B cell (primary cell): Measurements from ENCODE around the gene NET1. TPM values are rescaled to one million over a fixed set of nuclear protein-coding genes. Genes with fewer than 3 reads are reported as not detected.

Source experiments
- ATAC-seq: fragments of 200-7000 bp; cut with Tn5 transposase; one replicate; pipeline ENCODE4 v1.10.0; 2021; ENCODE audit warnings: low read depth, mild to moderate bottlenecking, moderate number of reproducible peaks, moderate library complexity
- CTCF ChIA-PET: fragments of 350-600 bp; sonication (Branson Sonifier 250); formaldehyde crosslinking; loops from one replicate; lab custom pipeline; 2021; ENCODE audit warnings: antibody characterized with exemption, inconsistent platforms; lab: Charles Lee
- POLR2A ChIA-PET: fragments of 350-600 bp; sonication (Branson Sonifier 250); formaldehyde crosslinking; loops from one replicate; lab custom pipeline; 2021; ENCODE audit warnings: antibody characterized with exemption; lab: Charles Lee
- DNase-seq: peaks from one replicate; pipeline ENCODE4 v3.0.0; 2013
- H2AFZ ChIP-seq: 2 replicates; pipeline ENCODE4 v1.6.1; 2012; ENCODE audit warnings: mild to moderate bottlenecking, low read depth, low read length; ENCODE audit not compliant: insufficient read depth, poor library complexity, severe bottlenecking
- H3K27ac ChIP-seq, 2 donors: 1 replicate in 1 of 2; 2 replicates in 1 of 2; pipeline ENCODE4 v1.5.1; 2012 to 2013; ENCODE audit warnings: low read length in 2 of 2, mild to moderate bottlenecking in 2 of 2, moderate library complexity in 1 of 2
- H3K27me3 ChIP-seq, 4 experiments: fragments of 200-600 bp in 1 of 4; sonication (generic) in 1 of 4; replicated peaks in 1 of 4; 1 replicate in 2 of 4; 2 replicates in 2 of 4; pipeline versions ENCODE4 v1.6.1 to v1.7.0; 2013 to 2016; ENCODE audit warnings: low read length in 3 of 4, mild to moderate bottlenecking in 2 of 4, mixed read lengths in 1 of 4, moderate library complexity in 1 of 4; ENCODE audit not compliant: insufficient read depth in 4 of 4, control insufficient read depth in 3 of 4; ENCODE audit errors: control extremely low read depth in 1 of 4
- H3K36me3 ChIP-seq, 2 experiments: replicated peaks in 1 of 2; 1 replicate in 1 of 2; 2 replicates in 1 of 2; pipeline versions ENCODE4 v1.6.1 to v1.7.1; 2013; ENCODE audit warnings: low read length in 1 of 2; ENCODE audit not compliant: insufficient read depth in 2 of 2, control insufficient read depth in 1 of 2; ENCODE audit errors: control extremely low read depth in 1 of 2, extremely low read depth in 1 of 2
- H3K4me1 ChIP-seq, 2 donors: fragments of 200-600 bp in 1 of 2; sonication (generic) in 1 of 2; 1 replicate in 1 of 2; 2 replicates in 1 of 2; pipeline versions ENCODE4 v1.5.1 to v1.6.1; 2013 to 2017; ENCODE audit warnings: low read length in 2 of 2; ENCODE audit not compliant: control insufficient read depth in 2 of 2, insufficient read depth in 2 of 2
- H3K4me2 ChIP-seq: replicated peaks from 2 replicates; pipeline ENCODE3; 2012; ENCODE audit warnings: mild to moderate bottlenecking, low read depth, low read length; ENCODE audit not compliant: poor library complexity, severe bottlenecking
- H3K4me3 ChIP-seq, 5 experiments: fragments of 200-600 bp in 1 of 5; sonication (generic) in 1 of 5; 1 replicate in 3 of 5; 2 replicates in 2 of 5; pipeline versions ENCODE4 v1.5.1 to v1.7.0; 2011 to 2016; ENCODE audit warnings: low read length in 4 of 5, mild to moderate bottlenecking in 4 of 5, low read depth in 2 of 5, control low read depth in 1 of 5, moderate library complexity in 1 of 5; ENCODE audit not compliant: insufficient read depth in 1 of 5; ENCODE audit errors: control extremely low read depth in 1 of 5, extremely low read depth in 1 of 5
- H3K79me2 ChIP-seq: fragments of 200-600 bp; sonication (generic); one replicate; pipeline ENCODE4 v1.6.0; 2016; ENCODE audit warnings: low read length; ENCODE audit not compliant: control insufficient read depth, insufficient read depth
- H3K9ac ChIP-seq: fragments of 200-600 bp; sonication (generic); 2 replicates; pipeline ENCODE4 v1.6.1; 2017; ENCODE audit warnings: mild to moderate bottlenecking, low read length, moderate library complexity
- H3K9me3 ChIP-seq, 3 donors: one replicate each; pipeline versions ENCODE4 v1.6.1 to v1.7.1; 2013; ENCODE audit warnings: low read length in 2 of 3; ENCODE audit not compliant: control insufficient read depth in 2 of 3, insufficient read depth in 1 of 3; ENCODE audit errors: control extremely low read depth in 1 of 3
- H4K20me1 ChIP-seq: 2 replicates; pipeline ENCODE4 v1.6.0; 2012; ENCODE audit warnings: mild to moderate bottlenecking, low read length; ENCODE audit not compliant: insufficient read depth, control insufficient read depth, poor library complexity, severe bottlenecking
- H3K27ac Mint-ChIP-seq: one replicate; pipeline ENCODE4 v1.8.0; 2021; ENCODE audit warnings: mixed read lengths
- H3K27me3 Mint-ChIP-seq: one replicate; pipeline ENCODE4 v1.8.0; 2021; ENCODE audit warnings: mixed read lengths
- H3K4me1 Mint-ChIP-seq: one replicate; pipeline ENCODE4 v1.8.0; 2021; ENCODE audit warnings: mixed read lengths
- H3K4me3 Mint-ChIP-seq: one replicate; pipeline ENCODE4 v1.8.0; 2021; ENCODE audit warnings: mixed read lengths
- H3K9me3 Mint-ChIP-seq: one replicate; pipeline ENCODE4 v1.8.0; 2022; ENCODE audit warnings: mixed read lengths; ENCODE audit not compliant: insufficient read depth
- CTCF ChIP-seq: fragments of 200-600 bp; IDR thresholded peaks from one replicate; pipeline ENCODE4 v1.8.0; 2022; ENCODE audit warnings: antibody characterized with exemption, mild to moderate bottlenecking
- EZH2 ChIP-seq: IDR thresholded peaks from 2 replicates; pipeline ENCODE4 v1.6.1; 2012; ENCODE audit warnings: borderline replicate concordance, low read depth, mild to moderate bottlenecking, moderate library complexity, low read length; ENCODE audit not compliant: insufficient read depth, poor library complexity, severe bottlenecking
- WGBS: methylation state at CpG from one replicate; pipeline ENCODE4 v1.1.5; 2013; ENCODE audit warnings: missing lambda C conversion rate; ENCODE audit not compliant: insufficient coverage; 5-methylcytosine and 5-hydroxymethylcytosine counted together
- intact Hi-C: fragments of 100-400 bp; cut with micrococcal nuclease; formaldehyde crosslinking; loops from one replicate; pipeline ENCODE4 v1.10.0; 2022
- polyA plus RNA-seq: library from polyadenylated mRNA; depleted of rRNA; stranded (reverse); fragments of >200 nt; gene quantifications from 2 replicates; pipeline ENCODE4 v1.2.3, GENCODE V29; 2012
- total RNA-seq, 2 donors: library from RNA; stranded (reverse); fragments of 120-200 nt in 1 of 2; gene quantifications; 1 replicate in 1 of 2; 2 replicates in 1 of 2; pipeline versions ENCODE4 v1.2.3 to v1.2.4, GENCODE V29; 2013 to 2022

Gene NET1
- total and polyA plus RNA-seq, 2 donors (not counting 1 experiment from before 2014, with no cell fraction given), result 3.5 to 6.4 TPM

DNA sequence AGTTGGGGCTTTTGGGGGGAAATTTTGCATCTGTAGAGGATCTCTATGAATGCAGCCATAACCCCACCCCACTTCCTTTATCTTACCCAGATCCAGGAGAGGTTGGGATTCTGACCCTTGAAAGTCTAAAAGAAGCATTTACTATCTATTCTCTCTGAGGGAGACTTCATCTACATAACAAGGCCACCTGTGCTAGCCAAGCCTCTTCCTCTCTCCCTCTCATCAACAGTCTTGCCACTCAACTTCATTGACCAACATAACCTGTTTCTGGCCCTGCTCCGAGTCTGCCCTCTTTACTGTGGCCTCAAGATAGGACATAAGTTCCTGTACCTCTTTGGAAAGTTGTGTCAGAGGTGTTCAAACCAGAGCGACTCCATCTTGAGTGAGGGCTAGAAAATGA, 27.1 kb upstream of the NET1 start:
- Histone ChIP-seq H3K27me3 (no peaks in the 10 kb centered on the region), H3K27ac (no peak overlapping the region), H3K36me3 (no peaks in the 10 kb centered on the region), H3K4me2 (no peak overlapping the region), H3K9ac (no peak overlapping the region), H4K20me1 (no peaks in the 10 kb centered on the region), H2AFZ (no peak overlapping the region), H3K4me1 (no peaks in the 10 kb centered on the region), H3K79me2 (no peaks in the 10 kb centered on the region), H3K4me3 (no peak overlapping the region), H3K9me3 (peaks cover 0 to 10% (median 3%) of the 10 kb centered on the region in 3 donors)
- H3K27me3 Mint-ChIP-seq, result peaks cover 15% of the 10 kb centered on the region
- ATAC-seq (no peak), DNase-seq (no peak)
- WGBS, result 92% methylated on average over 2 of the region's 2 CpGs
- POLR2A ChIA-PET, result no interaction called here
- TF ChIP-seq EZH2, result no peak
- intact Hi-C loops, result no loop called here
- no peak overlapping the region for H3K4me3 Mint-ChIP-seq
- no peak overlapping the region for H3K27ac Mint-ChIP-seq
- no peaks in the 10 kb centered on the region for H3K4me1 Mint-ChIP-seq
- CTCF ChIA-PET, result no interaction called here
- peaks cover 7% of the 10 kb centered on the region for H3K9me3 Mint-ChIP-seq

- H3K4me1 ChIP-seq, result no peaks in the 10 kb centered on the region
- Mint-ChIP-seq H3K9me3 (peaks cover 17% of the 10 kb centered on the region), H3K4me1 (no peaks in the 10 kb centered on the region), H3K27me3 (peaks cover 17% of the 10 kb centered on the region), H3K27ac (no peak overlapping the region), H3K4me3 (no peak overlapping the region)
- DNase-seq (no peak), ATAC-seq (no peak)
- H3K27ac ChIP-seq, result no peak overlapping the region
- H3K4me3 ChIP-seq, result no peak overlapping the region
- CTCF ChIA-PET, result no interaction called here
- H3K9ac ChIP-seq, result no peak overlapping the region
- WGBS, result 80% methylated on average over 3 of the region's 5 CpGs
- no peaks in the 10 kb centered on the region for H3K27me3 ChIP-seq
- H2AFZ ChIP-seq, result no peak overlapping the region
- no peaks in the 10 kb centered on the region for H4K20me1 ChIP-seq
- H3K36me3 ChIP-seq, result no peaks in the 10 kb centered on the region
- POLR2A ChIA-PET, result no interaction called here
- no peak overlapping the region for H3K4me2 ChIP-seq
- H3K9me3 ChIP-seq, result peaks cover 1 to 24% (median 3%) of the 10 kb centered on the region in 3 donors
- no peaks in the 10 kb centered on the region for H3K79me2 ChIP-seq
- intact Hi-C loops, result no loop called here
- TF ChIP-seq EZH2, result no peak
- TF ChIP-seq CTCF, result no peak
These were observed 25.2 kb upstream of the NET1 start for GRCh38 chr10:5387169-5387568.
